SHP77 (cell line): Measurements from ENCODE around the gene LMBRD1.
"Not testable (repeated sequence)": the region's sequence is repeated elsewhere in the genome, so short reads cannot be mapped to it uniquely, and the experiment has no call there.

Experiments used
- DNase-seq, 2 experiments: peaks; one replicate each; lab custom pipeline; 2025; lab: John Stamatoyannopoulos, UW

The LMBRD1 gene

DNA sequence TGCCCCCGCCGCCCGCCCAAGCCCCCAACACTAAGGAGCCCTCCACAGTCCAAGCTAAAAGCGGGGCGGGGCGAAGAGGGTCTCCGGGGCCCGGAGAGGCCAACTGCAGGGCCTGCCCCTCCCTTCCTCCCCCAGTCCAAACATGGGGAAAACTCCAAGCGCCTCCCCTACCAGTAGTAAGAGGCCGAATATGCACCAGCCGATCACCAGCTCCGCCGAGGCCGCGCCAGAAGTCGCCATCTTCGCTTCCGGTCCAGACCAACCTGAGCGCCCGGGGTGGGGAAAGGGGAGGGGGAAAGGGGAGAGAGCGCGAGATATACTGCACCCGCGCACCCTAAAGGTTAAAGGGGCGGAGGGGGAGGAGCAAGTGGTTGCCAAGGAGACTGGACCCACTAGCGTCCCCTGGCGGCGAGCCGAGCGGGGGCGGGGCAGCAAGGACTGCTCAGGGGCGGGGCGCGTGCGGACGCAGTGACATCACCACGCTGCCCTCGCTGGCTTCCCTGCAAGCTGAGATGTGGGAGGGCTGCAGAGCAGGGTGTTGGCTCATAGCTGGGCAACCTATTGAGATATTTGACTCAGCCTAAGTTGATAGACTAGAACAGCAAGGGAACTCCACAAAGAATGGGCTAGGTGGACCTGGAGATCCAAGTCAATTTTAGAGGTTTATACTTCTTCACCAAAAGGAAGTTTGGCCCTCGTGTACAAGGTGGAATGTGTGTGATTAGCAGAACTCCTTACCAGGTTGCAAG is at the start of gene LMBRD1:
Gene LMBRD1, minus strand, starts transcription at position 369 of the 749 bp plus-strand sequence. Its CDS starts 129 bp downstream, at position 240.
- peak; percentile 82 to 94 for DNase-seq

DNA sequence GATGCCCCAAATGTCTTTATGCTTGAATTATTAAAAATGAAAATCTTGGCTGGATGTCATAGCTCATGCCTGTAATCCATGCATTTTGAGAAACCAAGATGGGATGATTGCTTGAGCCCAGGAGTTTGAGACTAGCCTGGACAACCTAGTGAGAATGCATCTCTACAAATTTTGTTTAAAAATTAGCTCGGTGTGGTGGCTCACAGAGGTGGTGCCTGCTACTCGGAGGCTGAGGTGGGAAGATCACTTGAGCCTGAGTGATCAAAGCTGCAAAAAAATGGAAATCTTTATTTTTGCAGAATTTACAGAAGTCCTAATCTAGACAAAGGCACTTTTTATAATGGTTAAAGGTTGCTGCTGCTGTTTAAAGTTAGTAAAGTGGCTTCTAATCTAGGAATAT is 49.5 kb upstream of the LMBRD1 start:
- DNase-seq: no peak

DNA sequence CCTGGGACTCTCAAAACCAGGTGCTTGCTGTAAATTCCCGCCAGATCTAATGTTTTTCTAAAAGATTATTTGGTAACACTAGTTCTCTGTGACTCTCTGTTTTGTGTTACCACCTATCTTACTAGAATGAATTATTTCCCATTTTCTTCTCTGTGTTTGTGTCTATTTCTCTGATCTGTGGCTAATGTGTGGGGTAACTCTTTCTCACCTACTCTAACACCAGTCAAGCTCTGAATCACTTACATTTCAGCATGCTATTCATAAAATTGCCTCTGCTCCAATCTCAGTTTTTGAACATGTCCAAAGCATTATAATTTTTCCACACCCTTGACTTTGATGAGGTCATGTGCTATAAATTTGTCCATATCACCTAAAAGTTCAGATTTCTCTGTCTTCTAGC is 46.4 kb upstream of the LMBRD1 start:
- DNase-seq: no peak

- DNase-seq: no peak
These were observed 45.1 kb upstream of the LMBRD1 start for GRCh38 chr6:69841862-69842261.

- DNase-seq: peak; percentile 24 to 52
These were observed 38.8 kb upstream of the LMBRD1 start for GRCh38 chr6:69835414-69836179.

DNA sequence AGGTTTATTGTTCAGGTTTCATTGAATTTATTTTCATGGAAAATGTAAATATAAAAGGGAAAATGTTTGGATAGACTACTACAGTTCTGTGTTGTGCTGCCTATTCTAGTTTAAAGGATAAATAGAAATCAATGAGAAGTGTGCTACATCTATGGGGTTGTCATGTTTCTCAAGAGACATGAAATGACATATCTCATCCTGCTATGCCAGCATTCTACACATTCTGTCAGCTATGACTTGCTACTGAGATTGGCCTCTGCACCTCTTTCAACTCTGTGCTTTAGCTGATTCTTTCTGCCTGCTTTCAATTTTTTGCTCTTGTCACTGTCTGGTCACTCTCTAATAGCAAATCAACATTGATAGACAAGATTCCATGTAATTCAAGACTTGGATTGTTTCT is 35.7 kb upstream of the LMBRD1 start:
- no peak for DNase-seq

DNA sequence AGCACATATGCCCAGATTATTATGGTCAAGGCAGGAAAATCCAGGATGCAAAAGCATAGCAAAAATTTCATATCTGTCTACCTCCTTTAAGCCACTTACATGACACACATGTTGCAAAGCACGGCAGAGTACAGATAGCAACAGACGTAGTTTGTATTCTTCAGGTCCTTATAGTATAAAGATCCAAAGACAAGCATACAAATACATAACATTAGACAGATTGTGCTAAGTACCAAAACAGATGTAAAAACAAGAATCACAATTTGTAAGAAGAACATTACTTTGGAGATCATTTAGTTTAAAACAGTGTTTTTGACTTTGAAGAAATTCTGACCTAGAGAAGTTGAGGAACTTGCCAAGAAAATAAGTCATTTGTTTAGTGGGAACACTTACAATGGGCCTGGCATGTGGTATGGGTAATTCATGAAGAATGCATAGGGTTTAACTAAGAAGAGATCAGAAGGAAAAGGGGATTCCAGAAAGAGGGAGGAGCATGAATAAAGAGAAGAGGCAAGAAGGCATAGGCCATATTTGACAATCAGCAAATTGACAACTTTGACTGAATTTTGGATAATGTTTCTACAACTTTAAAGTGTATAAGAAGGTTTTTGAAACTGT is 30.6 kb upstream of the LMBRD1 start:
- DNase-seq: no peak

GRCh38 chr6:69825904-69826303 is 29.1 kb upstream of the LMBRD1 start:
- no peak for DNase-seq

DNA sequence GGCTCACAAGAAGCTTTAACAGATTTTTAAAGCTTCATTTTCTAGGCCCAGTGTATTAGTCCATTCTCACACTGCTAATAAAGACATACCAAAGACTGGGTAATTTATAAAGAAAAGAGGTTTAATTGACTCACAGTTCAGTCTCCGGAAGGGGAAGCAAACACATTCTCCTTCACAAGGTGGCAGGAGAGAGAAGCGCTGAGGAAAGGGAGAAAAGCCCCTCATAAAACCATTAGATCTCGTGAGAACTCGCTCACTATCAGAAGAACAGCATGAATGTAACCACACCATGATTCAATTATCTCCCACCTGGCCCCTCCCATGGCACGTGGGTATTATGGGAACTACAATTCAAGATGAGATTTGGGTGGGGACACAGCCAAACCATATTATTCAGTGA is 27.5 kb upstream of the LMBRD1 start:
- not testable (repeated sequence) for DNase-seq

DNA sequence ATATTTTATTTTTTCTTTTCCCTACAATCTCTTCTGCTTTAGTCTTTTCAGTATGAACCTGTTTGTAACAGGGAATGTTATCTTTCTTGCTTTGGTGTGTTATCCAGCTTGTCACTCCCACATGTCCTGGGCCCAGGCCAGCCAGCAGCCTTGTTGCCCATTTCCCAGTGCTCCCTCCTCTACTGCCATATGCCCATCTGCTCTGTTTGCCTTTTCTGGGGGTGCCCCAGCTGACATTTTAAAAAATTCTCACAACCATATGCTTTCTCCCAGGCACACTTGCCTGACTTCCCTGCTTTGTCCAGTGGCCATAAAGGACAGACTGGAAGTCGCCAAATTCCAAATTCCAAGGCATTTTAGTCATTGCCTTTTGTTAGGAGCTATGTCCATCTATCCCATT is 23.6 kb upstream of the LMBRD1 start:
- DNase-seq: no peak

DNA sequence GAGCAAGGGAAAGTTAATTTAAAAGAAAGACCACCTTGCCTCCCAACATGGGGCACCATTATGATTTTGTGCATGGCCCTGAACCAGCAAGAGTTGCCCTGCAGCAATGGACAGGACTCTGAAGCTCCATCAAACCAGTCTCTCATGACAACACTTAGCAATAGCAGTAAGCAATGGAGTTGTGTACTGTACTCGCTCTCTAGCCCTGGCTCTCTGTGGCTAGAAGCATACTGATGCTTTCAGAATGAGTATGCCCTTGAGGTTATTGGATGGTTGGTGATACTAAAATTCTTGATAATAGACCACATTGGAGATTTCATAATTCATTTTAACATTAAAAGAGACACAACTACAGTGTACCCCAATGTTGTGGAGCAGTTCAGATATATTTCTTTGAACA is 23.2 kb upstream of the LMBRD1 start:
- no peak for DNase-seq

DNA sequence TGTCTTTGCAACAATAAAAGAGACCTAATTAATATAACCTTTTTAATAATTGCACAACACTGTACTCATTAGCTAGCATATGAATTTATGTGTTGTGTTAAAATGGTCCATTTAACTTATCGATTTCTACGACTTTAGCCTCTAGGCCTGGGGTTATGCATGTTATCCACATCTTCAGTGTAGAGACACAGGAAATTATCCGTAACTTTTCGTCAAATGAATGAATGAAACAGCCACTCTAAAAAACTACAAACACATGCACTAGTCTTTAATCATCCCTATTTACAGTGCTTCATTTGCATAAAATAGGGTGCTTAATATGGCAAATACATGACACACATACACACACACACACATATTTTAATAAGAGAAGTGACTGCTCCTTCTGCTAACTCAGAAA is 22.3 kb upstream of the LMBRD1 start:
- no peak for DNase-seq

GRCh38 chr6:69818223-69818930 is 21.6 kb upstream of the LMBRD1 start:
- DNase-seq: no peak

DNA sequence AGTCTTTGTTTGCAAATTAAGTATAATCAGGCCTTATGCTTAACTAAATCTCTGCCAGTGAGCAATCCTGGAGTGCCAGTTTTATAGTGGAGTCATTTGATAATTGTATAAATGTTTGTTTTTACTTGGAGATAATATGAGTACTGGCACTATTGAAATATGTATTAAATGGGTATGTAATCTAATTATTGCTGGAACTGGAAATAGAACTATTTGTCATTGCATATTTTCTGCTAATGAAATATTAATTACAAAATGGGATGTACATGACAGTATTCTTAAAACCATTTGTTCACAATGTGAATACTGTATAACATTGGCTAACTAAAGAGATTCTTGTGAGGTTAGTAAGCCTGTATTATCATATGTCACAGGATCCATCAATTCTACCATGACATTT is 20.5 kb upstream of the LMBRD1 start:
- DNase-seq: no peak

DNA sequence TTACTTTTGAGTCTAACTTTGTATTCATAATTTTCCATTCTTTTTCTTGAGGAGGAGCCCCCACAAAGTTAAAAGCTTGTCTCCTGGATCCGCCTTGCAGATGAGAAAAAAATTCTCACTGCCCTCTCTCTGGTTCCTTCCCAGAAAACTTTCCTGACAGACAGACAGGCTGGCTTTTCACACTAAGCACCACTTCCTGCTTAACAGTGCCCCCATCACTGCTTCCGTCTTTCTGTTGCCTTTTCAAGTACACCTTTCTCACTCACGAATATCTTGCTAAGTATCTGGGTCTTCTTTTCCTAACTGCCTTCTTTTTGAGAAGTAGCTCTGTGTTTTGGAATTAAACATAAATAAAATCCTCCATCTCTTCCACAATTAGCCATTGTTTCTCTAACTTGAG is 19.8 kb upstream of the LMBRD1 start:
- no peak for DNase-seq

GRCh38 chr6:69816026-69816425 is 19.2 kb upstream of the LMBRD1 start:
- DNase-seq: no peak

DNA sequence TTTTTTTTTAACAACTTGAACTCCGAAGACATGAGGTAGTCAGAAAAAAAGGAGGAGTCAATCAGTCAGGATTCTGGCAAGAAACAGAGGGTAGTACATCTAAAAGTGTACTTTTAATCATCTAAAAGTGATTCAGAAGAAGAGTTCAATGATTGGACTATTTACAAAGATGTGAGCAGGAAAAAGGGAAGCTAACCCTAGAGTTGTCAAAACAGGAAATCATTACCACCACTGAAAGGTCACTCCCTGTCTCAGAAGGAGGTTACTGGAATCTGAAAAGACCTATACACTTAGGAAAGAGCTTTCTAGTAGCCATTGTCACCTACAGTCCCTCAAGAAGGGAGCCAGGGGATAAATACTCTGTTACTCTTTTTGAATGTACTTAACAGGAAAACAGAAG is 16.7 kb upstream of the LMBRD1 start:
- DNase-seq: no peak

GRCh38 chr6:69812746-69813427 is 16.1 kb upstream of the LMBRD1 start:
- DNase-seq: no peak

DNA sequence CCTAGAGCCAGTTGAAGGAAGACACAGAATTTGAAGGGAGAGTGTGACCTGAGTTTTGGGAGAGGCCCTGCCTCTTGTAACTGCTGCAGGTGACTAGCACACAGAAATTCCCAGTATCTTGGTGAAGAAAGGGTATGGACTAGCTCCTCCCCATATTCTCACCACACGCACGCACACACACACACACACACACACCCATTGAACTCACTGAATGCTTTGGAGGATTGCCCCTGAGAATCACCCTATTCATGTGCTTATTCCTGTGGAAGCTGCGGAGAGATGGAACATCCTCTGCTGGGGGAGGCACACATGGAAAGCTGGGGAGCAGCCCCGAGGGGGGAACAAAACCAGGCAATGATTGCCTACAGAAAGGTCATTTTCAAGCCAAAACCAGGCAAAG is 6.2 kb upstream of the LMBRD1 start:
- no peak for DNase-seq

GRCh38 chr6:69801711-69802110 is 4.9 kb upstream of the LMBRD1 start:
- no peak for DNase-seq

DNA sequence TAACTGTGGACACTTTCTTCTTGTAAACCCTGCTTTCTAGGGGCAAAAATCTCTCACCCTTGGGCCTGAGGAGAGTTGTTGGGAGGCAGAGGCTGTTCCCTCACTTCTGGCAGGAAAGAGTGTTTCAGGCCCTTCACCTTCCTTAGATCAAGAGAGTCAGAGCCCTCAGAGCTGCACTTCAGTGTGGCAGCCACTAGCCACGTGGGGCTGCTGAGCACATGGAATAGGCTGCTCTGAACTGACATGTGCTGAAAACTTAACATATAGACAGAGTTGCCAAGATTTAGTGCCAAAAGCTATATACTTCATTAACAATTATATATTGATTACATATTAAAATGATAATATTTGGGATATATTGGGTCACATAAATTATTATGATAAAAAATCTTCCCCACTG is 4.4 kb upstream of the LMBRD1 start:
- no peak for DNase-seq

DNA sequence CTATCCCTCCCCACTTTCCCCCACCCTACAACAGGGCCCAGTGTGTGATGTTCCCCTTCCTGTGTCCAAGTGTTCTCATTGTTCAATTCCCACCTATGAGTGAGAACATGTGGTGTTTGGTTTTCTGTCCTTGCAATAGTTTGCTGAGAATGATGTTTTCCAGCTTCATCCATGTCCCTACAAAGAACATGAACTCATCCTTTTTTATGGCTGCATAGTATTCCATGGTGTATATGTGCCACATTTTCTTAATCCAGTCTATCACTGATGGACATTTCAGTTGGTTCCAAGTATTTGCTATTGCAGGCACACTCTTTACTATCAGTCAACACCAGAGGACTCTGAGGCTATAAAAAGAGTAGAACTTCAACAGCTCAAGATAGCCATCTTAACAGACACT is 2.0 kb upstream of the LMBRD1 start:
- DNase-seq: not testable (repeated sequence)
